ENCODE results near the gene LILRA1. TPM values are rescaled to one million over a fixed set of nuclear protein-coding genes. Genes with fewer than 3 reads are reported as not detected.
"Not testable (repeated sequence)": the region's sequence is repeated elsewhere in the genome, so short reads cannot be mapped to it uniquely, and the experiment has no call there.

The LILRA1 gene
- total and polyA plus RNA-seq, 10 donors, result 3.4 to 65.0 (median 35.4) TPM

GRCh38 chr19:54633401-54633800, 40.0 kb downstream of the LILRA1 start:
- intact Hi-C loops (cut with DNase I; ENCODE audit: low total_unique reads), result no loop called here
- Histone ChIP-seq H3K4me3 (no peak overlapping the region), H3K27ac (no peak overlapping the region), H3K27me3 (replicated peaks in 1 of 7) (peaks cover 0 to 26% (median 0%) of the 10 kb centered on the region in 7 donors), H3K36me3 (peaks cover 0 to 58% (median 7%) of the 10 kb centered on the region in 6 donors), H3K4me1 (peaks cover 0 to 36% (median 23%) of the 10 kb centered on the region in 6 donors), H3K9me3 (no peaks in the 10 kb centered on the region)
- TF ChIP-seq CTCF (IDR thresholded peaks at IDR 0.05 in 8 of 11, conservative IDR thresholded peaks at IDR 0.05 in 3 of 11) (no peak), POLR2AphosphoS5 (IDR thresholded peaks at IDR 0.05) (no peak), POLR2A (IDR thresholded peaks at IDR 0.05) (no peak)
- DNase-seq, result no peak
- 66 to 87% (median 68%) methylated on average over 4 to 7 of the region's 7 CpGs for WGBS, 5 donors

GRCh38 chr19:54636081-54636480, 42.6 kb downstream of the LILRA1 start:
- Histone ChIP-seq H3K4me1 (peaks cover 0 to 10% (median 0%) of the 10 kb centered on the region in 6 donors), H3K36me3 (peaks cover 0 to 58% (median 7%) of the 10 kb centered on the region in 6 donors), H3K27me3 (replicated peaks in 1 of 7) (peaks cover 0 to 17% (median 0%) of the 10 kb centered on the region in 7 donors)
- H3K27ac ChIP-seq; DNase-seq; intact Hi-C loops (cut with DNase I; ENCODE audit: low total_unique reads); H3K9me3 ChIP-seq; H3K4me3 ChIP-seq: not testable (repeated sequence)
- peak in 1 of 3 donors; percentile 5 for TF ChIP-seq POLR2AphosphoS5 (IDR thresholded peaks at IDR 0.05)
- 38 to 54% (median 39%) methylated on average over 10 to 12 of the region's 12 CpGs for WGBS, 5 donors

- no peak overlapping the region for H3K4me3 ChIP-seq
- DNase-seq, result no peak
- TF ChIP-seq POLR2AphosphoS5 (IDR thresholded peaks at IDR 0.05) (peak in 1 of 3 donors; percentile 27), CTCF (IDR thresholded peaks at IDR 0.05 in 8 of 11, conservative IDR thresholded peaks at IDR 0.05 in 3 of 11) (no peak)
- whole genome bisulfite sequencing, 5 donors, result 91 to 95% (median 94%) methylated on average over 18 of the region's 18 CpGs
- H3K4me1 ChIP-seq, result no peaks in the 10 kb centered on the region
- no peak overlapping the region for H3K27ac ChIP-seq
- intact Hi-C loops (cut with DNase I; ENCODE audit: low total_unique reads), result no loop called here
- H3K9me3 ChIP-seq, result no peaks in the 10 kb centered on the region
- H3K27me3 ChIP-seq (replicated peaks in 1 of 7), result peaks cover 0 to 12% (median 0%) of the 10 kb centered on the region in 7 donors
- H3K36me3 ChIP-seq, result peaks cover 0 to 36% (median 0%) of the 10 kb centered on the region in 6 donors
These were observed 45.3 kb downstream of the LILRA1 start for GRCh38 chr19:54638683-54639082.

- H3K4me3 ChIP-seq, result not testable (repeated sequence)
- H3K27ac ChIP-seq, result peak overlapping the region in 3 of 8 donors; percentile 36 to 66 (median 57)
These were observed 49.5 kb downstream of the LILRA1 start for GRCh38 chr19:54642953-54643352.

GRCh38 chr19:54643583-54643982, 50.2 kb downstream of the LILRA1 start:
- intact Hi-C loops (cut with DNase I; ENCODE audit: low total_unique reads); H3K4me1 ChIP-seq; H3K36me3 ChIP-seq; H3K4me3 ChIP-seq; DNase-seq; H3K9me3 ChIP-seq: not testable (repeated sequence)
- peak overlapping the region in 4 of 8 donors; percentile 31 to 66 (median 57) for H3K27ac ChIP-seq
- peaks cover 0 to 14% (median 0%) of the 10 kb centered on the region in 7 donors for H3K27me3 ChIP-seq (replicated peaks in 1 of 7)
- 28 to 59% (median 56%) methylated on average over 4 to 6 of the region's 6 CpGs for WGBS, 5 donors

More at GRCh38 chr19:54642953-54643352, 49.5 kb downstream of the LILRA1 start:
- WGBS, 5 donors, result 17 to 40% (median 24%) methylated on average over 5 of the region's 5 CpGs
- DNase-seq; H3K9me3 ChIP-seq; H3K36me3 ChIP-seq; H3K4me1 ChIP-seq; intact Hi-C loops (cut with DNase I; ENCODE audit: low total_unique reads): not testable (repeated sequence)
- H3K27me3 ChIP-seq (replicated peaks in 1 of 7), result peaks cover 0 to 14% (median 0%) of the 10 kb centered on the region in 7 donors

Measured in spleen (tissue), 11 donors.